Smooth muscle cell (in vitro differentiated cells): Measurements from ENCODE around the gene DOCK4. TPM values are rescaled to one million over a fixed set of nuclear protein-coding genes. Genes with fewer than 3 reads are reported as not detected.

Source experiments
- DNase-seq: peaks from one replicate; lab custom pipeline; 2025; ENCODE audit not compliant: unreplicated experiment; lab: John Stamatoyannopoulos, UW
- H2AFZ ChIP-seq: fragments of 200-600 bp; sonication (generic); 2 replicates; pipeline ENCODE4 v1.6.0; 2016; ENCODE audit warnings: antibody characterized with exemption, low read depth, mild to moderate bottlenecking
- H3F3A ChIP-seq: fragments of 200-600 bp; sonication (generic); 2 replicates; pipeline ENCODE4 v1.6.0; 2017; ENCODE audit warnings: antibody characterized with exemption, low read depth
- H3K27ac ChIP-seq: fragments of 200-600 bp; sonication (generic); 2 replicates; pipeline ENCODE4 v1.5.1; 2016; ENCODE audit warnings: low read depth, mild to moderate bottlenecking
- H3K27me3 ChIP-seq: fragments of 200-600 bp; sonication (generic); 2 replicates; pipeline ENCODE4 v1.6.1; 2016; ENCODE audit warnings: low read depth, mild to moderate bottlenecking
- H3K36me3 ChIP-seq: fragments of 200-600 bp; sonication (generic); 2 replicates; pipeline ENCODE4 v1.5.1; 2016; ENCODE audit warnings: low read depth
- H3K4me1 ChIP-seq: fragments of 200-600 bp; sonication (generic); 2 replicates; pipeline ENCODE4 v1.5.1; 2016; ENCODE audit warnings: low read depth
- H3K4me2 ChIP-seq: fragments of 200-600 bp; sonication (generic); 2 replicates; pipeline ENCODE4 v1.6.0; 2016; ENCODE audit warnings: mild to moderate bottlenecking
- H3K4me3 ChIP-seq: fragments of 200-600 bp; sonication (generic); 2 replicates; pipeline ENCODE4 v1.5.1; 2016; ENCODE audit warnings: mild to moderate bottlenecking
- H3K79me2 ChIP-seq: fragments of 200-600 bp; sonication (generic); 2 replicates; pipeline ENCODE4 v1.6.0; 2016; ENCODE audit warnings: low read depth, mild to moderate bottlenecking
- H3K9ac ChIP-seq: fragments of 200-600 bp; sonication (generic); 2 replicates; pipeline ENCODE4 v1.6.0; 2016; ENCODE audit warnings: low read depth
- H3K9me3 ChIP-seq: fragments of 200-600 bp; sonication (generic); replicated peaks from 2 replicates; pipeline ENCODE4 v1.5.1; 2016; ENCODE audit warnings: low read depth
- H4K20me1 ChIP-seq: fragments of 200-600 bp; sonication (generic); 2 replicates; pipeline ENCODE4 v1.6.0; 2016; ENCODE audit warnings: low read depth
- WGBS: methylation state at CpG from one replicate; pipeline ENCODE4 v1.1.7; 2016; ENCODE audit warnings: low lambda C conversion rate; 5-methylcytosine and 5-hydroxymethylcytosine counted together
- polyA plus RNA-seq: library from polyadenylated mRNA; unstranded; fragments of >200 nt; fragmentation: Nextera tagmentation; extraction: Ambion mirVana; gene quantifications from 2 replicates; pipeline ENCODE4 v1.2.1, GENCODE V29; 2016
- total RNA-seq: library from RNA; depleted of rRNA; stranded (reverse); fragments of >200 nt; gene quantifications from 2 replicates; pipeline ENCODE4 v1.2.3, GENCODE V29; 2014
- TF ChIP-seq, protein P1 (sequence below): fragments of 200-600 bp; sonication (generic); IDR thresholded peaks from 2 replicates; pipeline ENCODE4 v1.5.1; 2017; ENCODE audit warnings: borderline replicate concordance, mild to moderate bottlenecking, antibody characterized with exemption; ENCODE audit not compliant: insufficient read depth, poor library complexity, severe bottlenecking

The DOCK4 gene
- total and polyA plus RNA-seq, 2 experiments from 2014 or later, result 7.4 to 20.5 TPM

DNA sequence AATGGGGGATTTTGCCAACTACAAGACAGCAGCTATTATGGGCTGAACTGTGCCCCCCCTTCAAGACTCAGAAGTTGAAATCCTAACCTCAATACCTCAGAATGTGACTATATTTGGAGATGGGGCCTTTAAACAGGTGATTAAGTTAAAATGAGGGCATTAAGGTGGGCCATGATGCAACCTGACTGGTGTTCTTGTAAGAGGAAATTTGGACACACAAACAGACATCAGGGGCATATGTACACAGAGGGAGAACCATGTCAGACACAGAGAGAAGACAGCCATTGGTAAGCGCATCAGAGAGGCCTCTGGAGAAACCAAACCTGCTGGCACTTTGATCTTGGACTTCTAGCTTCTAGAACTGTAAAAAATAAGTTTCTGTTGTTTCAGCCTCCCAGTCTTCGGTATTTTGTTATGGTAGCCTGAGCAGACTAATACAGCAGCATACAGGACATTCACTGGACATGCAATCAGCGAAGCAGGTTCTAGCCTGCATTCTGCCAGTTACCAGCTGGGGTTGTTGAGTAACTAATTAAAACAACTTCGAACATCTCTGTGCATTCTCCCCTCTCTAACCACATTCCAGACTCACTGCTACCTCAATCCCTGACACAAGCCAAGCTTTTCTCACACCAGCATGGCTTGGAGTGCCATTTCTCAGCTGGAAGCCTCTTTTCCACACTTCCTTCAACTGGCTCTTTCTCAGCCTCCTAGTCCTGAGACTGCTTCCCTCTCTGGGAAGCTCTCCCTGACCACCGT is 141.4 kb downstream of the DOCK4 start:
- Histone ChIP-seq H3K27me3 (no peaks in the 10 kb centered on the region), H3K4me2 (no peak overlapping the region), H3K9ac (no peak overlapping the region), H3F3A (peaks cover 10% of the 10 kb centered on the region), H3K27ac (peak overlapping the region; percentile 6), H3K36me3 (no peaks in the 10 kb centered on the region), H2AFZ (no peak overlapping the region), H3K4me3 (no peak overlapping the region), H3K4me1 (no peaks in the 10 kb centered on the region), H3K79me2 (peaks cover 12% of the 10 kb centered on the region), H3K9me3 (no peaks in the 10 kb centered on the region), H4K20me1 (no peaks in the 10 kb centered on the region)
- 78% methylated on average over 5 of the region's 5 CpGs for WGBS
- TF ChIP-seq, protein P1, sequence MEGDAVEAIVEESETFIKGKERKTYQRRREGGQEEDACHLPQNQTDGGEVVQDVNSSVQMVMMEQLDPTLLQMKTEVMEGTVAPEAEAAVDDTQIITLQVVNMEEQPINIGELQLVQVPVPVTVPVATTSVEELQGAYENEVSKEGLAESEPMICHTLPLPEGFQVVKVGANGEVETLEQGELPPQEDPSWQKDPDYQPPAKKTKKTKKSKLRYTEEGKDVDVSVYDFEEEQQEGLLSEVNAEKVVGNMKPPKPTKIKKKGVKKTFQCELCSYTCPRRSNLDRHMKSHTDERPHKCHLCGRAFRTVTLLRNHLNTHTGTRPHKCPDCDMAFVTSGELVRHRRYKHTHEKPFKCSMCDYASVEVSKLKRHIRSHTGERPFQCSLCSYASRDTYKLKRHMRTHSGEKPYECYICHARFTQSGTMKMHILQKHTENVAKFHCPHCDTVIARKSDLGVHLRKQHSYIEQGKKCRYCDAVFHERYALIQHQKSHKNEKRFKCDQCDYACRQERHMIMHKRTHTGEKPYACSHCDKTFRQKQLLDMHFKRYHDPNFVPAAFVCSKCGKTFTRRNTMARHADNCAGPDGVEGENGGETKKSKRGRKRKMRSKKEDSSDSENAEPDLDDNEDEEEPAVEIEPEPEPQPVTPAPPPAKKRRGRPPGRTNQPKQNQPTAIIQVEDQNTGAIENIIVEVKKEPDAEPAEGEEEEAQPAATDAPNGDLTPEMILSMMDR, result no peak
- no peak for DNase-seq

DNA sequence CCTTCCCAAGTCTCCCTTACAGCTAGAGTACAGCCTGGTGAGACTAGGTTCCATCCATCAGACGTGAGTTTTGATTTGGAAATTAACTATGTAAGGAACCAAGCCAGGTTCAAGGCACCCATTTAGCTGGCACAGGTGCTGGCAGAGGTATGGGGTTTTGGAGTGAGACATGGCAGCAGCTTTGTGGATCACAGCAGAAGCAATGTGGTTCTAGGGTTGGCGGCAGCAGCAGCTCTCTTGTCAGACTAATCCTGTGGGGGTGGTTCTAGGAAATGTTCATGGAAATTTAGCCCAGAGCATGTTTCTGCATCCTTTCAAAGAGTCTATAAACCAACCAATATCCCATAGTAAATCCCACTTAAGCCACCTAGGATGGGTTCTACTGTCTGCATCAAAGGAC is 142.2 kb downstream of the DOCK4 start:
- H3K4me1 ChIP-seq, result no peaks in the 10 kb centered on the region
- DNase-seq, result no peak
- TF ChIP-seq, protein P1, result no peak
- no peak overlapping the region for H3K4me3 ChIP-seq
- H2AFZ ChIP-seq, result no peak overlapping the region
- no peaks in the 10 kb centered on the region for H3K27me3 ChIP-seq
- no peak overlapping the region for H3K9ac ChIP-seq
- H3K36me3 ChIP-seq, result no peaks in the 10 kb centered on the region
- H3K4me2 ChIP-seq, result no peak overlapping the region
- H3F3A ChIP-seq, result peaks cover 10% of the 10 kb centered on the region
- H3K27ac ChIP-seq, result peak overlapping the region; percentile 6
- peaks cover 16% of the 10 kb centered on the region for H3K79me2 ChIP-seq
- no peaks in the 10 kb centered on the region for H4K20me1 ChIP-seq
- no peaks in the 10 kb centered on the region for H3K9me3 ChIP-seq
- WGBS, result 55% methylated on average over 2 of the region's 2 CpGs

DNA sequence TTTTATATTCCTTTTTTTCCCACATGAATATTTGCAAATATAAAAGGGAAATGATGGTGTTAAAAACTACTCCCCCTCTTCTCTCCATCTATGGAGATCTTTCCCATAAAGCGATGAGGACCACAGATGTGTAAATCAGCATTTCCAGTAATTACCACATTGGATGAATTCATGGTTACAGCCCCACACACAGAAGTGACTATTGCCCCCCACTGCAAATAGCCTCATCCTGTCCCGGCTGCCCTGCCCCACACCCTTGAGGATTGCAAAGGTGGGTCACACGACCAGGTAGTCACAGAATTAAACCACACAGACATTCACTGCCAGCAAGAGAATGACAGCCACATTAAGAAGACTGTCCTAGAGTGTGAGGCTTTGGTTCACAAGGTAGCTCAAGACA is 145.1 kb downstream of the DOCK4 start:
- Histone ChIP-seq H3F3A (peaks cover 10% of the 10 kb centered on the region), H3K4me2 (no peak overlapping the region), H3K4me3 (no peak overlapping the region), H3K27me3 (no peaks in the 10 kb centered on the region), H4K20me1 (no peaks in the 10 kb centered on the region), H3K9me3 (no peaks in the 10 kb centered on the region), H2AFZ (no peak overlapping the region), H3K4me1 (no peaks in the 10 kb centered on the region), H3K9ac (no peak overlapping the region), H3K79me2 (peaks cover 26% of the 10 kb centered on the region), H3K27ac (no peak overlapping the region), H3K36me3 (no peaks in the 10 kb centered on the region)
- WGBS, result 77% methylated on average over 3 of the region's 3 CpGs
- TF ChIP-seq, protein P1, result no peak
- DNase-seq, result no peak

DNA sequence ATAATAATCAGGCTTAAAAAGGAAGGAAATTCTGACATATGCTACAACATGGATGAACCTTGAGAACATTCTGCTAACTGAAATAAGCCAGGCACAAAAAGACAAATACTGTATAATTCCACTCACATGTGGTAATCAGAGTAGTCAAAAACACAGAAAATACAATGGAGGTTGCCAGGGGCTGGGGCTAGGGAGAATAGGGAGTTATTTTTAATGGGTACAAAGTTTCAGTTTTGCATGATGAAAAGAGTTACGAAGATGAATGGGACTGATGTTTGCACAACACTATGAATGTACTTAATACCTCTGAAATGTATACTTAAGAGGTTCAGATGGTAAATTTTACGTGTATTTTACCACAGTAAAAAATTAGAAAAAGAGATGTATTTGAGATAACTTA is 145.6 kb downstream of the DOCK4 start:
- Histone ChIP-seq H2AFZ (no peak overlapping the region), H3K4me1 (no peaks in the 10 kb centered on the region), H3K36me3 (no peaks in the 10 kb centered on the region), H4K20me1 (no peaks in the 10 kb centered on the region), H3K27me3 (no peaks in the 10 kb centered on the region), H3F3A (peaks cover 10% of the 10 kb centered on the region), H3K9ac (no peak overlapping the region), H3K4me2 (no peak overlapping the region), H3K4me3 (no peak overlapping the region), H3K9me3 (no peaks in the 10 kb centered on the region), H3K79me2 (peaks cover 26% of the 10 kb centered on the region), H3K27ac (no peak overlapping the region)
- TF ChIP-seq, protein P1, result no peak
- no peak for DNase-seq
- WGBS, result 79% methylated on average over 2 of the region's 2 CpGs
